Endothelial cell of umbilical vein (primary cell): ENCODE results near the gene DDX54.

ENCODE experiments used
- CTCF ChIP-seq, 2 donors: IDR thresholded peaks; 1 replicate in 1 of 2; 2 replicates in 1 of 2; pipeline ENCODE4 v1.5.1; 2011; ENCODE audit warnings: low read length in 2 of 2, mild to moderate bottlenecking in 2 of 2, moderate library complexity in 2 of 2, control low read depth in 1 of 2, inconsistent platforms in 1 of 2, low read depth in 1 of 2; ENCODE audit not compliant: insufficient read depth in 1 of 2; ENCODE audit errors: extremely low read depth in 1 of 2
- EZH2 ChIP-seq: IDR thresholded peaks from 2 replicates; pipeline ENCODE4 v1.6.1; 2012; ENCODE audit warnings: borderline replicate concordance, low read depth, mild to moderate bottlenecking, moderate library complexity, low read length, inconsistent platforms; ENCODE audit not compliant: severe bottlenecking
- FOS ChIP-seq: IDR thresholded peaks from 2 replicates; pipeline ENCODE4 v1.6.1; 2011; ENCODE audit warnings: mild to moderate bottlenecking, low read length, moderate library complexity, borderline replicate concordance; ENCODE audit not compliant: insufficient read depth
- GATA2 ChIP-seq: IDR thresholded peaks from 2 replicates; pipeline ENCODE4 v1.7.0; 2011; ENCODE audit warnings: low read depth, mild to moderate bottlenecking, moderate library complexity, mixed read lengths, low read length; ENCODE audit not compliant: insufficient read length, insufficient read depth
- JUN ChIP-seq: IDR thresholded peaks from 2 replicates; pipeline ENCODE4 v1.6.1; 2011; ENCODE audit warnings: borderline replicate concordance, low read depth; ENCODE audit not compliant: insufficient read length, insufficient read depth
- MAX ChIP-seq: IDR thresholded peaks from 2 replicates; pipeline ENCODE4 v1.6.1; 2011; ENCODE audit not compliant: insufficient read depth, insufficient read length
- MYC ChIP-seq: IDR thresholded peaks from one replicate; pipeline ENCODE4 v1.6.1; 2011; ENCODE audit warnings: mild to moderate bottlenecking, low read depth, low read length
- POLR2A ChIP-seq: IDR thresholded peaks from 2 replicates; pipeline ENCODE4 v1.6.1; 2012; ENCODE audit warnings: low read depth, mild to moderate bottlenecking, control low read depth, low read length
- POLR2AphosphoS5 ChIP-seq: IDR thresholded peaks from 2 replicates; pipeline ENCODE4 v1.6.1; 2012; ENCODE audit warnings: low read depth, mild to moderate bottlenecking, control low read depth, low read length, moderate library complexity; ENCODE audit not compliant: insufficient read depth

- TF ChIP-seq CTCF (IDR thresholded peaks at IDR 0.05; ENCODE audit: extremely low read depth in 1 of 2, insufficient read depth in 1 of 2, low read depth in 1 of 2, low read length in 2 of 2) (no peak), FOS (no peak), MAX (no peak), EZH2 (no peak), POLR2A (no peak), POLR2AphosphoS5 (no peak), JUN (no peak), MYC (no peak), GATA2 (no peak)
Measured at GRCh38 chr12:113159937-113160336, 25.3 kb downstream of the DDX54 start.
